Measurements from ENCODE around the gene SLC15A3. TPM values are rescaled to one million over a fixed set of nuclear protein-coding genes. Genes with fewer than 3 reads are reported as not detected.
A peak's percentile ranks its signal among the peaks of the same experiment; 100 is the strongest.

Gene SLC15A3
- total and polyA plus RNA-seq, 2 donors (not counting 1 experiment from before 2014, with no cell fraction given) = 10.5 to 29.9 TPM

- H3K36me3 ChIP-seq (ENCODE audit: control insufficient read depth, insufficient read depth, low read length) = peaks cover 19% of the 10 kb centered on the region
Observed at GRCh38 chr11:60895687-60896086, 56.3 kb downstream of the SLC15A3 start.

GRCh38 chr11:60891103-60891741 lies 60.8 kb downstream of the SLC15A3 start:
- no peaks in the 10 kb centered on the region for H3K27me3 ChIP-seq (ENCODE audit: control insufficient read depth, insufficient read depth, low read length)
- H4K20me1 ChIP-seq (ENCODE audit: control insufficient read depth, extremely low read depth, insufficient read depth, low read length) = no peaks in the 10 kb centered on the region
- no peaks in the 10 kb centered on the region for H3K9me3 ChIP-seq (ENCODE audit: control insufficient read depth, insufficient read depth, low read depth, low read length)
- no peak for TF ChIP-seq EZH2 (IDR thresholded peaks at IDR 0.05; ENCODE audit: low read length, missing control alignments)
- TF ChIP-seq CTCF (conservative IDR thresholded peaks at IDR 0.05 in 1 of 2, IDR thresholded peaks at IDR 0.05 in 1 of 2; ENCODE audit: low read depth in 1 of 2, low read length in 2 of 2) = no peak
- H3K4me1 ChIP-seq (ENCODE audit: control insufficient read depth, extremely low read depth, insufficient read depth, low read length) = no peaks in the 10 kb centered on the region
- peak; percentile 35 to 36 for DNase-seq (ENCODE audit: low read depth in 2 of 2)
- H3K4me3 ChIP-seq (replicated peaks in 1 of 4; ENCODE audit: control extremely low read depth in 1 of 4, insufficient read depth in 1 of 4, low read depth in 3 of 4, low read length in 4 of 4) = no peak overlapping the region
- H3K27ac ChIP-seq (ENCODE audit: insufficient read depth, low read length) = no peak overlapping the region
- H3K4me2 ChIP-seq (ENCODE audit: extremely low read depth, insufficient read depth, low read length) = no peak overlapping the region
- H3K36me3 ChIP-seq (ENCODE audit: control insufficient read depth, insufficient read depth, low read length) = peaks cover 5% of the 10 kb centered on the region
- no peak overlapping the region for H3K9ac ChIP-seq (ENCODE audit: insufficient read depth, low read length)
- H2AFZ ChIP-seq (ENCODE audit: low read length) = no peak overlapping the region
- no peaks in the 10 kb centered on the region for H3K79me2 ChIP-seq (ENCODE audit: control insufficient read depth, insufficient read depth, low read length)

More at GRCh38 chr11:60895687-60896086, 56.3 kb downstream of the SLC15A3 start:
- TF ChIP-seq EZH2 (IDR thresholded peaks at IDR 0.05; ENCODE audit: low read length, missing control alignments) (no peak), CTCF (conservative IDR thresholded peaks at IDR 0.05 in 1 of 2, IDR thresholded peaks at IDR 0.05 in 1 of 2; ENCODE audit: low read depth in 1 of 2, low read length in 2 of 2) (no peak)
- Histone ChIP-seq H3K9me3 (ENCODE audit: control insufficient read depth, insufficient read depth, low read depth, low read length) (no peaks in the 10 kb centered on the region), H4K20me1 (ENCODE audit: control insufficient read depth, extremely low read depth, insufficient read depth, low read length) (no peaks in the 10 kb centered on the region), H3K27ac (ENCODE audit: insufficient read depth, low read length) (no peak overlapping the region), H2AFZ (ENCODE audit: low read length) (no peak overlapping the region), H3K79me2 (ENCODE audit: control insufficient read depth, insufficient read depth, low read length) (no peaks in the 10 kb centered on the region), H3K4me1 (ENCODE audit: control insufficient read depth, extremely low read depth, insufficient read depth, low read length) (no peaks in the 10 kb centered on the region), H3K27me3 (ENCODE audit: control insufficient read depth, insufficient read depth, low read length) (no peaks in the 10 kb centered on the region), H3K4me3 (replicated peaks in 1 of 4; ENCODE audit: control extremely low read depth in 1 of 4, insufficient read depth in 1 of 4, low read depth in 3 of 4, low read length in 4 of 4) (no peak overlapping the region), H3K9ac (ENCODE audit: insufficient read depth, low read length) (no peak overlapping the region), H3K4me2 (ENCODE audit: extremely low read depth, insufficient read depth, low read length) (no peak overlapping the region)
- no peak for DNase-seq (ENCODE audit: low read depth in 2 of 2)

GRCh38 chr11:60890696-60891095 lies 61.3 kb downstream of the SLC15A3 start:
- H3K9ac ChIP-seq (ENCODE audit: insufficient read depth, low read length) = no peak overlapping the region
- H3K27ac ChIP-seq (ENCODE audit: insufficient read depth, low read length) = no peak overlapping the region
- H3K4me3 ChIP-seq (replicated peaks in 1 of 4; ENCODE audit: control extremely low read depth in 1 of 4, insufficient read depth in 1 of 4, low read depth in 3 of 4, low read length in 4 of 4) = no peak overlapping the region
- H3K27me3 ChIP-seq (ENCODE audit: control insufficient read depth, insufficient read depth, low read length) = no peaks in the 10 kb centered on the region
- H3K4me2 ChIP-seq (ENCODE audit: extremely low read depth, insufficient read depth, low read length) = no peak overlapping the region
- no peaks in the 10 kb centered on the region for H3K9me3 ChIP-seq (ENCODE audit: control insufficient read depth, insufficient read depth, low read depth, low read length)
- TF ChIP-seq CTCF (conservative IDR thresholded peaks at IDR 0.05 in 1 of 2, IDR thresholded peaks at IDR 0.05 in 1 of 2; ENCODE audit: low read depth in 1 of 2, low read length in 2 of 2) (no peak), EZH2 (IDR thresholded peaks at IDR 0.05; ENCODE audit: low read length, missing control alignments) (no peak)
- H3K36me3 ChIP-seq (ENCODE audit: control insufficient read depth, insufficient read depth, low read length) = peaks cover 5% of the 10 kb centered on the region
- no peak overlapping the region for H2AFZ ChIP-seq (ENCODE audit: low read length)
- H4K20me1 ChIP-seq (ENCODE audit: control insufficient read depth, extremely low read depth, insufficient read depth, low read length) = no peaks in the 10 kb centered on the region
- H3K79me2 ChIP-seq (ENCODE audit: control insufficient read depth, insufficient read depth, low read length) = no peaks in the 10 kb centered on the region
- H3K4me1 ChIP-seq (ENCODE audit: control insufficient read depth, extremely low read depth, insufficient read depth, low read length) = no peaks in the 10 kb centered on the region
- DNase-seq (ENCODE audit: low read depth in 2 of 2) = no peak
